ENCODE data around the gene PCP2. TPM values are rescaled to one million over a fixed set of nuclear protein-coding genes. Genes with fewer than 3 reads are reported as not detected.

The PCP2 gene
- total and polyA plus RNA-seq, 2 of the 8 experiments (the other 6 are each of a cell fraction or from before 2014, with no cell fraction given) = not detected

GRCh38 chr19:7622933-7623685 lies 10.4 kb downstream of the PCP2 start (continued):
- TF ChIP-seq, protein P1, sequence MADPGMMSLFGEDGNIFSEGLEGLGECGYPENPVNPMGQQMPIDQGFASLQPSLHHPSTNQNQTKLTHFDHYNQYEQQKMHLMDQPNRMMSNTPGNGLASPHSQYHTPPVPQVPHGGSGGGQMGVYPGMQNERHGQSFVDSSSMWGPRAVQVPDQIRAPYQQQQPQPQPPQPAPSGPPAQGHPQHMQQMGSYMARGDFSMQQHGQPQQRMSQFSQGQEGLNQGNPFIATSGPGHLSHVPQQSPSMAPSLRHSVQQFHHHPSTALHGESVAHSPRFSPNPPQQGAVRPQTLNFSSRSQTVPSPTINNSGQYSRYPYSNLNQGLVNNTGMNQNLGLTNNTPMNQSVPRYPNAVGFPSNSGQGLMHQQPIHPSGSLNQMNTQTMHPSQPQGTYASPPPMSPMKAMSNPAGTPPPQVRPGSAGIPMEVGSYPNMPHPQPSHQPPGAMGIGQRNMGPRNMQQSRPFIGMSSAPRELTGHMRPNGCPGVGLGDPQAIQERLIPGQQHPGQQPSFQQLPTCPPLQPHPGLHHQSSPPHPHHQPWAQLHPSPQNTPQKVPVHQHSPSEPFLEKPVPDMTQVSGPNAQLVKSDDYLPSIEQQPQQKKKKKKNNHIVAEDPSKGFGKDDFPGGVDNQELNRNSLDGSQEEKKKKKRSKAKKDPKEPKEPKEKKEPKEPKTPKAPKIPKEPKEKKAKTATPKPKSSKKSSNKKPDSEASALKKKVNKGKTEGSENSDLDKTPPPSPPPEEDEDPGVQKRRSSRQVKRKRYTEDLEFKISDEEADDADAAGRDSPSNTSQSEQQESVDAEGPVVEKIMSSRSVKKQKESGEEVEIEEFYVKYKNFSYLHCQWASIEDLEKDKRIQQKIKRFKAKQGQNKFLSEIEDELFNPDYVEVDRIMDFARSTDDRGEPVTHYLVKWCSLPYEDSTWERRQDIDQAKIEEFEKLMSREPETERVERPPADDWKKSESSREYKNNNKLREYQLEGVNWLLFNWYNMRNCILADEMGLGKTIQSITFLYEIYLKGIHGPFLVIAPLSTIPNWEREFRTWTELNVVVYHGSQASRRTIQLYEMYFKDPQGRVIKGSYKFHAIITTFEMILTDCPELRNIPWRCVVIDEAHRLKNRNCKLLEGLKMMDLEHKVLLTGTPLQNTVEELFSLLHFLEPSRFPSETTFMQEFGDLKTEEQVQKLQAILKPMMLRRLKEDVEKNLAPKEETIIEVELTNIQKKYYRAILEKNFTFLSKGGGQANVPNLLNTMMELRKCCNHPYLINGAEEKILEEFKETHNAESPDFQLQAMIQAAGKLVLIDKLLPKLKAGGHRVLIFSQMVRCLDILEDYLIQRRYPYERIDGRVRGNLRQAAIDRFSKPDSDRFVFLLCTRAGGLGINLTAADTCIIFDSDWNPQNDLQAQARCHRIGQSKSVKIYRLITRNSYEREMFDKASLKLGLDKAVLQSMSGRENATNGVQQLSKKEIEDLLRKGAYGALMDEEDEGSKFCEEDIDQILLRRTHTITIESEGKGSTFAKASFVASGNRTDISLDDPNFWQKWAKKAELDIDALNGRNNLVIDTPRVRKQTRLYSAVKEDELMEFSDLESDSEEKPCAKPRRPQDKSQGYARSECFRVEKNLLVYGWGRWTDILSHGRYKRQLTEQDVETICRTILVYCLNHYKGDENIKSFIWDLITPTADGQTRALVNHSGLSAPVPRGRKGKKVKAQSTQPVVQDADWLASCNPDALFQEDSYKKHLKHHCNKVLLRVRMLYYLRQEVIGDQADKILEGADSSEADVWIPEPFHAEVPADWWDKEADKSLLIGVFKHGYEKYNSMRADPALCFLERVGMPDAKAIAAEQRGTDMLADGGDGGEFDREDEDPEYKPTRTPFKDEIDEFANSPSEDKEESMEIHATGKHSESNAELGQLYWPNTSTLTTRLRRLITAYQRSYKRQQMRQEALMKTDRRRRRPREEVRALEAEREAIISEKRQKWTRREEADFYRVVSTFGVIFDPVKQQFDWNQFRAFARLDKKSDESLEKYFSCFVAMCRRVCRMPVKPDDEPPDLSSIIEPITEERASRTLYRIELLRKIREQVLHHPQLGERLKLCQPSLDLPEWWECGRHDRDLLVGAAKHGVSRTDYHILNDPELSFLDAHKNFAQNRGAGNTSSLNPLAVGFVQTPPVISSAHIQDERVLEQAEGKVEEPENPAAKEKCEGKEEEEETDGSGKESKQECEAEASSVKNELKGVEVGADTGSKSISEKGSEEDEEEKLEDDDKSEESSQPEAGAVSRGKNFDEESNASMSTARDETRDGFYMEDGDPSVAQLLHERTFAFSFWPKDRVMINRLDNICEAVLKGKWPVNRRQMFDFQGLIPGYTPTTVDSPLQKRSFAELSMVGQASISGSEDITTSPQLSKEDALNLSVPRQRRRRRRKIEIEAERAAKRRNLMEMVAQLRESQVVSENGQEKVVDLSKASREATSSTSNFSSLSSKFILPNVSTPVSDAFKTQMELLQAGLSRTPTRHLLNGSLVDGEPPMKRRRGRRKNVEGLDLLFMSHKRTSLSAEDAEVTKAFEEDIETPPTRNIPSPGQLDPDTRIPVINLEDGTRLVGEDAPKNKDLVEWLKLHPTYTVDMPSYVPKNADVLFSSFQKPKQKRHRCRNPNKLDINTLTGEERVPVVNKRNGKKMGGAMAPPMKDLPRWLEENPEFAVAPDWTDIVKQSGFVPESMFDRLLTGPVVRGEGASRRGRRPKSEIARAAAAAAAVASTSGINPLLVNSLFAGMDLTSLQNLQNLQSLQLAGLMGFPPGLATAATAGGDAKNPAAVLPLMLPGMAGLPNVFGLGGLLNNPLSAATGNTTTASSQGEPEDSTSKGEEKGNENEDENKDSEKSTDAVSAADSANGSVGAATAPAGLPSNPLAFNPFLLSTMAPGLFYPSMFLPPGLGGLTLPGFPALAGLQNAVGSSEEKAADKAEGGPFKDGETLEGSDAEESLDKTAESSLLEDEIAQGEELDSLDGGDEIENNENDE (IDR thresholded peaks at IDR 0.05; ENCODE audit: insufficient replicate concordance, low read length) = no peak
- TF ChIP-seq CEBPB (IDR thresholded peaks at IDR 0.05; ENCODE audit: low read depth, low read length) = no peak
